Thyroid gland (tissue), 4 donors: ENCODE results near the gene DDX24.

ENCODE experiments used
- CTCF ChIP-seq, 6 experiments: fragments of 200-600 bp in 3 of 6; fragments of 450-650 bp in 3 of 6; sonication (generic) in 3 of 6; IDR thresholded peaks; one replicate each; pipeline ENCODE4 v1.5.1; 2016 to 2019; ENCODE audit warnings: antibody characterized with exemption in 6 of 6, mild to moderate bottlenecking in 2 of 6, inconsistent platforms in 1 of 6, moderate library complexity in 1 of 6
- POLR2A ChIP-seq, 2 donors: fragments of 450-650 bp; IDR thresholded peaks; one replicate each; pipeline ENCODE4 v1.6.1; 2017; ENCODE audit warnings: antibody characterized with exemption in 2 of 2, mild to moderate bottlenecking in 2 of 2, moderate library complexity in 1 of 2

- TF ChIP-seq CTCF (IDR thresholded peaks at IDR 0.05): no peak
- TF ChIP-seq POLR2A (IDR thresholded peaks at IDR 0.05): no peak
Observed at GRCh38 chr14:94093418-94093817, 12.4 kb upstream of the DDX24 start.
